NCI-H82 (cell line): ENCODE results near the gene RIPOR2.
"Not testable (repeated sequence)": the region's sequence is repeated elsewhere in the genome, so short reads cannot be mapped to it uniquely, and the experiment has no call there.

Source experiments
- DNase-seq: peaks from one replicate; lab custom pipeline; 2025; lab: John Stamatoyannopoulos, UW

Gene RIPOR2

GRCh38 chr6:24877747-24878146 lies 58.0 kb downstream of the RIPOR2 start:
- not testable (repeated sequence) for DNase-seq

- DNase-seq, result no peak
Measured at GRCh38 chr6:24876499-24877465, 59.0 kb downstream of the RIPOR2 start.

- DNase-seq, result no peak
Measured at GRCh38 chr6:24875534-24875901, 60.2 kb downstream of the RIPOR2 start.

GRCh38 chr6:24874776-24875533 lies 60.8 kb downstream of the RIPOR2 start:
- no peak for DNase-seq

GRCh38 chr6:24874128-24874527 lies 61.6 kb downstream of the RIPOR2 start:
- DNase-seq, result no peak

- DNase-seq, result no peak
Measured at GRCh38 chr6:24872779-24873178, 63.0 kb downstream of the RIPOR2 start.

GRCh38 chr6:24868765-24869164 lies 67.0 kb downstream of the RIPOR2 start:
- DNase-seq, result no peak

- no peak for DNase-seq
Measured at GRCh38 chr6:24867104-24867703, 68.6 kb downstream of the RIPOR2 start.

- DNase-seq, result peak; percentile 93
Measured at GRCh38 chr6:24865161-24865560, 70.6 kb downstream of the RIPOR2 start.

- DNase-seq, result peak; percentile 87
Measured at GRCh38 chr6:24864343-24864742, 71.4 kb downstream of the RIPOR2 start.

- no peak for DNase-seq
Measured at GRCh38 chr6:24861934-24862333, 73.8 kb downstream of the RIPOR2 start.

- DNase-seq, result no peak
Measured at GRCh38 chr6:24859608-24860200, 76.1 kb downstream of the RIPOR2 start.

- no peak for DNase-seq
Measured at GRCh38 chr6:24859132-24859531, 76.6 kb downstream of the RIPOR2 start.

GRCh38 chr6:24858177-24858653 lies 77.5 kb downstream of the RIPOR2 start:
- DNase-seq, result no peak

- DNase-seq, result no peak
Measured at GRCh38 chr6:24856901-24857670, 78.7 kb downstream of the RIPOR2 start.

GRCh38 chr6:24856246-24856599 lies 79.5 kb downstream of the RIPOR2 start:
- no peak for DNase-seq

- peak; percentile 85 for DNase-seq
Measured at GRCh38 chr6:24855395-24856245, 80.1 kb downstream of the RIPOR2 start.

- peak; percentile 84 for DNase-seq
Measured at GRCh38 chr6:24854077-24854666, 81.6 kb downstream of the RIPOR2 start.

- DNase-seq, result no peak
Measured at GRCh38 chr6:24851086-24851485, 84.7 kb downstream of the RIPOR2 start.

- DNase-seq, result no peak
Measured at GRCh38 chr6:24849713-24850112, 86.0 kb downstream of the RIPOR2 start.
